Ascending aorta (tissue), 2 donors: Measurements from ENCODE around the gene ABCG5. TPM values are rescaled to one million over a fixed set of nuclear protein-coding genes. Genes with fewer than 3 reads are reported as not detected.

Experiments used
- DNase-seq, 2 donors: peaks; one replicate each; pipeline ENCODE4 v3.0.0-alpha.2; 2019; ENCODE audit warnings: low spot score in 2 of 2
- H3K27ac ChIP-seq, 2 donors: fragments of 200-600 bp; sonication (generic); one replicate each; pipeline ENCODE4 v1.5.1; 2016 to 2017; ENCODE audit warnings: mild to moderate bottlenecking in 1 of 2
- H3K27me3 ChIP-seq: fragments of 200-600 bp; sonication (generic); one replicate; pipeline ENCODE4 v1.5.1; 2017
- H3K36me3 ChIP-seq, 2 donors: fragments of 200-600 bp; sonication (generic); one replicate each; pipeline ENCODE4 v1.5.1; 2016
- H3K4me1 ChIP-seq, 2 donors: fragments of 200-600 bp; sonication (generic); one replicate each; pipeline ENCODE4 v1.5.1; 2016 to 2017; ENCODE audit warnings: mild to moderate bottlenecking in 1 of 2
- H3K4me3 ChIP-seq, 2 donors: fragments of 200-600 bp; sonication (generic); one replicate each; pipeline ENCODE4 v1.5.1; 2016 to 2017; ENCODE audit warnings: mild to moderate bottlenecking in 1 of 2
- H3K9me3 ChIP-seq, 2 donors: fragments of 200-600 bp; sonication (generic); one replicate each; pipeline ENCODE4 v1.5.1; 2016
- CTCF ChIP-seq, 3 experiments: fragments of 200-600 bp in 2 of 3; fragments of 450-650 bp in 1 of 3; sonication (generic) in 2 of 3; IDR thresholded peaks; one replicate each; pipeline ENCODE4 v1.5.1; 2016 to 2019; ENCODE audit warnings: antibody characterized with exemption in 3 of 3, mild to moderate bottlenecking in 1 of 3, moderate library complexity in 1 of 3
- intact Hi-C: fragments of 100-400 bp; cut with DNase I; formaldehyde crosslinking; loops from one replicate; pipeline ENCODE4 v1.15.1; 2023
- total RNA-seq: library from RNA; depleted of rRNA; stranded (reverse); fragments of >200 nt; gene quantifications from one replicate; pipeline ENCODE4 v1.1.0, GENCODE V29; 2016

ABCG5 gene
- total RNA-seq, 1 donor from 2014 or later, result 4.0 TPM

GRCh38 chr2:43880952-43881351 is 42.3 kb upstream of the ABCG5 start:
- no peaks in the 10 kb centered on the region for H3K36me3 ChIP-seq
- no peaks in the 10 kb centered on the region for H3K4me1 ChIP-seq
- no peak overlapping the region for H3K4me3 ChIP-seq
- H3K27me3 ChIP-seq, result no peaks in the 10 kb centered on the region
- intact Hi-C loops, result no loop called here
- H3K27ac ChIP-seq, result no peak overlapping the region
- DNase-seq, result no peak
- H3K9me3 ChIP-seq, result no peaks in the 10 kb centered on the region
- no peak for TF ChIP-seq CTCF (IDR thresholded peaks at IDR 0.05)

- Histone ChIP-seq H3K9me3 (no peaks in the 10 kb centered on the region), H3K27me3 (no peaks in the 10 kb centered on the region), H3K27ac (no peak overlapping the region), H3K4me1 (no peaks in the 10 kb centered on the region), H3K4me3 (no peak overlapping the region), H3K36me3 (no peaks in the 10 kb centered on the region)
- intact Hi-C loops, result no loop called here
- no peak for TF ChIP-seq CTCF (IDR thresholded peaks at IDR 0.05)
- DNase-seq, result no peak
Observed at GRCh38 chr2:43880471-43880870, 41.8 kb upstream of the ABCG5 start.

GRCh38 chr2:43879261-43879660 is 40.6 kb upstream of the ABCG5 start:
- intact Hi-C loops, result loop anchor here (5.0 kb wide), 1 partner anchor 267 kb away; no protein-coding TSS in a partner anchor
- H3K9me3 ChIP-seq, result no peaks in the 10 kb centered on the region
- H3K4me1 ChIP-seq, result no peaks in the 10 kb centered on the region
- H3K36me3 ChIP-seq, result no peaks in the 10 kb centered on the region
- H3K27me3 ChIP-seq, result no peaks in the 10 kb centered on the region
- DNase-seq, result no peak
- H3K27ac ChIP-seq, result no peak overlapping the region
- no peak overlapping the region for H3K4me3 ChIP-seq
- no peak for TF ChIP-seq CTCF (IDR thresholded peaks at IDR 0.05)

- no peaks in the 10 kb centered on the region for H3K27me3 ChIP-seq
- no peak overlapping the region for H3K27ac ChIP-seq
- H3K9me3 ChIP-seq, result no peaks in the 10 kb centered on the region
- H3K36me3 ChIP-seq, result no peaks in the 10 kb centered on the region
- H3K4me1 ChIP-seq, result no peaks in the 10 kb centered on the region
- no peak overlapping the region for H3K4me3 ChIP-seq
- intact Hi-C loops, result loop anchor here (5.0 kb wide), 1 partner anchor 266 kb away; no protein-coding TSS in a partner anchor
- DNase-seq, result peak in 1 of 2 donors; percentile 72
- TF ChIP-seq CTCF (IDR thresholded peaks at IDR 0.05), result peak; percentile 51 to 91 (median 89)
Observed at GRCh38 chr2:43877782-43878464, 39.3 kb upstream of the ABCG5 start.

- Histone ChIP-seq H3K27ac (no peak overlapping the region), H3K4me3 (no peak overlapping the region), H3K9me3 (no peaks in the 10 kb centered on the region), H3K27me3 (no peaks in the 10 kb centered on the region), H3K36me3 (no peaks in the 10 kb centered on the region), H3K4me1 (no peaks in the 10 kb centered on the region)
- intact Hi-C loops, result loop anchor here (5.0 kb wide), 1 partner anchor 263 kb away; no protein-coding TSS in a partner anchor
- no peak for DNase-seq
- TF ChIP-seq CTCF (IDR thresholded peaks at IDR 0.05), result no peak
Observed at GRCh38 chr2:43874776-43875451, 36.3 kb upstream of the ABCG5 start.
